ENCODE measurements around the gene ATP8A2. TPM values are rescaled to one million over a fixed set of nuclear protein-coding genes. Genes with fewer than 3 reads are reported as not detected.

The ATP8A2 gene
- total RNA-seq, 2 experiments from 2014 or later, result 0.22 to 0.42 TPM

- H3K4me1 Mint-ChIP-seq, result peaks cover 68% of the 10 kb centered on the region
- peaks cover 11% of the 10 kb centered on the region for H3K9me3 Mint-ChIP-seq
- H3K36me3 Mint-ChIP-seq (ENCODE audit: low read depth), result peaks cover 18% of the 10 kb centered on the region
- H3K27ac Mint-ChIP-seq, result no peak overlapping the region
- no peak overlapping the region for H3K4me3 Mint-ChIP-seq
- CTCF ChIA-PET, result interaction anchor here (0.7 to 1.5 kb wide), 4 partner anchors 8 to 137 kb away, joined by 3 read pairs; no protein-coding TSS in a partner anchor
- no peaks in the 10 kb centered on the region for H3K27me3 Mint-ChIP-seq
- POLR2A ChIA-PET, result no interaction called here
- no peak for DNase-seq
Measured at GRCh38 chr13:25873242-25873612, 501.5 kb downstream of the ATP8A2 start.

- peak overlapping the region; percentile 58 for H3K27ac Mint-ChIP-seq
- peaks cover 11% of the 10 kb centered on the region for H3K9me3 Mint-ChIP-seq
- H3K36me3 Mint-ChIP-seq (ENCODE audit: low read depth), result peaks cover 18% of the 10 kb centered on the region
- ChIA-PET POLR2A (no interaction called here), CTCF (interaction anchor here (0.8 to 1.4 kb wide), 3 partner anchors 11 to 23 kb away, joined by 3 to 4 read pairs (median 3); no protein-coding TSS in a partner anchor)
- peaks cover 71% of the 10 kb centered on the region for H3K4me1 Mint-ChIP-seq
- H3K27me3 Mint-ChIP-seq, result no peaks in the 10 kb centered on the region
- DNase-seq, result no peak
- no peak overlapping the region for H3K4me3 Mint-ChIP-seq
Measured at GRCh38 chr13:25874064-25874737, 502.4 kb downstream of the ATP8A2 start.

GRCh38 chr13:25874907-25875306 lies 503.1 kb downstream of the ATP8A2 start:
- Mint-ChIP-seq H3K4me1 (peaks cover 72% of the 10 kb centered on the region), H3K4me3 (peak overlapping the region; percentile 5), H3K27ac (peak overlapping the region; percentile 58), H3K27me3 (no peaks in the 10 kb centered on the region), H3K9me3 (peaks cover 11% of the 10 kb centered on the region), H3K36me3 (ENCODE audit: low read depth) (peaks cover 18% of the 10 kb centered on the region)
- DNase-seq, result peak; percentile 74
- CTCF ChIA-PET, result interaction anchor here (0.8 to 1.4 kb wide), 3 partner anchors 12 to 24 kb away, joined by 3 to 4 read pairs (median 3); no protein-coding TSS in a partner anchor
- POLR2A ChIA-PET, result interaction anchor here (0.6 kb wide), 1 partner anchor 12 kb away, joined by 3 read pairs; no protein-coding TSS in a partner anchor

- H3K4me1 Mint-ChIP-seq, result peaks cover 73% of the 10 kb centered on the region
- DNase-seq, result no peak
- no peaks in the 10 kb centered on the region for H3K27me3 Mint-ChIP-seq
- peaks cover 18% of the 10 kb centered on the region for H3K36me3 Mint-ChIP-seq (ENCODE audit: low read depth)
- no peak overlapping the region for H3K27ac Mint-ChIP-seq
- peaks cover 11% of the 10 kb centered on the region for H3K9me3 Mint-ChIP-seq
- POLR2A ChIA-PET, result interaction anchor here (0.6 kb wide), 2 partner anchors 100 to 177 kb away, joined by 3 read pairs; no protein-coding TSS in a partner anchor
- no peak overlapping the region for H3K4me3 Mint-ChIP-seq
- CTCF ChIA-PET, result interaction anchor here (1.3 kb wide), 1 partner anchor 14 kb away, joined by 5 read pairs; no protein-coding TSS in a partner anchor
Measured at GRCh38 chr13:25876247-25876646, 504.5 kb downstream of the ATP8A2 start.

- peaks cover 72% of the 10 kb centered on the region for H3K4me1 Mint-ChIP-seq
- POLR2A ChIA-PET, result no interaction called here
- H3K27me3 Mint-ChIP-seq, result no peaks in the 10 kb centered on the region
- no peak for DNase-seq
- CTCF ChIA-PET, result interaction anchor here (0.6 to 1.8 kb wide), 2 partner anchors 37 to 170 kb away, joined by 3 read pairs; no protein-coding TSS in a partner anchor
- no peaks in the 10 kb centered on the region for H3K9me3 Mint-ChIP-seq
- peaks cover 6% of the 10 kb centered on the region for H3K36me3 Mint-ChIP-seq (ENCODE audit: low read depth)
- no peak overlapping the region for H3K4me3 Mint-ChIP-seq
- H3K27ac Mint-ChIP-seq, result no peak overlapping the region
Measured at GRCh38 chr13:25879466-25879865, 507.7 kb downstream of the ATP8A2 start.

- CTCF ChIA-PET, result interaction anchor here (0.6 to 1.5 kb wide), 4 partner anchors 9 to 48 kb away, joined by 3 read pairs; no protein-coding TSS in a partner anchor
- H3K27ac Mint-ChIP-seq, result peak overlapping the region; percentile 77
- POLR2A ChIA-PET, result no interaction called here
Measured at GRCh38 chr13:25881136-25881926, 509.6 kb downstream of the ATP8A2 start.

GRCh38 chr13:25881971-25882451 lies 510.2 kb downstream of the ATP8A2 start:
- H3K9me3 Mint-ChIP-seq, result no peaks in the 10 kb centered on the region
- H3K36me3 Mint-ChIP-seq (ENCODE audit: low read depth), result no peaks in the 10 kb centered on the region
- no peak for DNase-seq
- H3K4me3 Mint-ChIP-seq, result no peak overlapping the region
- ChIA-PET POLR2A (no interaction called here), CTCF (interaction anchor here (1.0 to 1.5 kb wide), 3 partner anchors 9 to 35 kb away, joined by 3 read pairs; no protein-coding TSS in a partner anchor)
- H3K27me3 Mint-ChIP-seq, result no peaks in the 10 kb centered on the region
- no peak overlapping the region for H3K27ac Mint-ChIP-seq
- H3K4me1 Mint-ChIP-seq, result peaks cover 54% of the 10 kb centered on the region

More at GRCh38 chr13:25881136-25881926, 509.6 kb downstream of the ATP8A2 start:
- Mint-ChIP-seq H3K4me1 (peaks cover 55% of the 10 kb centered on the region), H3K9me3 (no peaks in the 10 kb centered on the region), H3K36me3 (ENCODE audit: low read depth) (no peaks in the 10 kb centered on the region), H3K4me3 (peak overlapping the region; percentile 23), H3K27me3 (no peaks in the 10 kb centered on the region)
- no peak for DNase-seq

GRCh38 chr13:25882466-25883357 lies 510.9 kb downstream of the ATP8A2 start:
- no peaks in the 10 kb centered on the region for H3K27me3 Mint-ChIP-seq
- H3K36me3 Mint-ChIP-seq (ENCODE audit: low read depth), result no peaks in the 10 kb centered on the region
- H3K9me3 Mint-ChIP-seq, result no peaks in the 10 kb centered on the region
- H3K27ac Mint-ChIP-seq, result peak overlapping the region; percentile 47
- DNase-seq, result peak; percentile 47
- peaks cover 51% of the 10 kb centered on the region for H3K4me1 Mint-ChIP-seq
- POLR2A ChIA-PET, result no interaction called here
- no peak overlapping the region for H3K4me3 Mint-ChIP-seq
- CTCF ChIA-PET, result interaction anchor here (1.0 to 1.5 kb wide), 3 partner anchors 10 to 36 kb away, joined by 3 read pairs; no protein-coding TSS in a partner anchor

GRCh38 chr13:25885418-25885817 lies 513.6 kb downstream of the ATP8A2 start:
- peaks cover 2% of the 10 kb centered on the region for H3K36me3 Mint-ChIP-seq (ENCODE audit: low read depth)
- ChIA-PET CTCF (no interaction called here), POLR2A (no interaction called here)
- H3K27me3 Mint-ChIP-seq, result no peaks in the 10 kb centered on the region
- no peak overlapping the region for H3K27ac Mint-ChIP-seq
- H3K4me3 Mint-ChIP-seq, result no peak overlapping the region
- H3K9me3 Mint-ChIP-seq, result no peaks in the 10 kb centered on the region
- H3K4me1 Mint-ChIP-seq, result peaks cover 44% of the 10 kb centered on the region
- no peak for DNase-seq

GRCh38 chr13:25886438-25887214 lies 514.9 kb downstream of the ATP8A2 start:
- H3K36me3 Mint-ChIP-seq (ENCODE audit: low read depth), result peaks cover 2% of the 10 kb centered on the region
- DNase-seq, result peak; percentile 3
- no peaks in the 10 kb centered on the region for H3K9me3 Mint-ChIP-seq
- no peak overlapping the region for H3K4me3 Mint-ChIP-seq
- peaks cover 38% of the 10 kb centered on the region for H3K4me1 Mint-ChIP-seq
- ChIA-PET CTCF (interaction anchor here (0.7 kb wide), 1 partner anchor 88 kb away, joined by 3 read pairs; no protein-coding TSS in a partner anchor), POLR2A (no interaction called here)
- no peaks in the 10 kb centered on the region for H3K27me3 Mint-ChIP-seq
- no peak overlapping the region for H3K27ac Mint-ChIP-seq

GRCh38 chr13:25887962-25888655 lies 516.3 kb downstream of the ATP8A2 start:
- no peak for DNase-seq
- Mint-ChIP-seq H3K4me3 (no peak overlapping the region), H3K27me3 (no peaks in the 10 kb centered on the region), H3K9me3 (no peaks in the 10 kb centered on the region), H3K36me3 (ENCODE audit: low read depth) (peaks cover 2% of the 10 kb centered on the region), H3K4me1 (peaks cover 23% of the 10 kb centered on the region), H3K27ac (no peak overlapping the region)
- POLR2A ChIA-PET, result no interaction called here
- CTCF ChIA-PET, result interaction anchor here (1.3 kb wide), 1 partner anchor 72 kb away, joined by 4 read pairs; no protein-coding TSS in a partner anchor

All from activated CD4-positive, alpha-beta T cell treated with anti-CD3 and anti-CD28 coated beads, Interleukin-2, amount 10 ng/mL, durations not matched to agents 7 days and 5 days (primary cell).